GM12892 (cell line): ENCODE measurements around the gene SIGLEC6.

ENCODE experiments used
- POLR2A ChIP-seq: IDR thresholded peaks from 2 replicates; pipeline ENCODE4 v1.6.1; 2011; ENCODE audit warnings: low read depth, low read length, control low read depth
- POLR2AphosphoS5 ChIP-seq: IDR thresholded peaks from 2 replicates; pipeline ENCODE4 v1.6.1; 2011; ENCODE audit warnings: low read depth, low read length, control low read depth
- TAF1 ChIP-seq: IDR thresholded peaks from 2 replicates; pipeline ENCODE4 v1.6.1; 2011; ENCODE audit warnings: low read depth, mild to moderate bottlenecking, control low read depth, low read length, borderline replicate concordance

- TF ChIP-seq POLR2A (no peak), POLR2AphosphoS5 (no peak), TAF1 (no peak)
These were observed 2.2 kb downstream of the SIGLEC6 start for GRCh38 chr19:51529301-51529700.
